H9 (cell line): ENCODE data around the gene CA5A. TPM values are rescaled to one million over a fixed set of nuclear protein-coding genes. Genes with fewer than 3 reads are reported as not detected.
"Not testable (repeated sequence)": the region's sequence is repeated elsewhere in the genome, so short reads cannot be mapped to it uniquely, and the experiment has no call there.

Source experiments
- DNase-seq: peaks from one replicate; pipeline ENCODE4 v3.0.0-alpha.2; 2017
- H2AFZ ChIP-seq: one replicate; pipeline ENCODE4 v1.6.1; 2013; ENCODE audit warnings: mild to moderate bottlenecking, low read length, control low read depth, moderate library complexity
- H2AK5ac ChIP-seq: 2 replicates; pipeline ENCODE4 v1.6.1; 2013; ENCODE audit warnings: low read length, control low read depth, mixed read lengths; ENCODE audit not compliant: insufficient read length
- H2BK120ac ChIP-seq: one replicate; pipeline ENCODE4 v1.6.1; 2013; ENCODE audit warnings: low read depth, mild to moderate bottlenecking, low read length, control low read depth, inconsistent platforms; ENCODE audit not compliant: poor library complexity, severe bottlenecking
- H2BK12ac ChIP-seq: 2 replicates; pipeline ENCODE4 v1.6.1; 2013; ENCODE audit warnings: low read length, control low read depth, mixed read lengths, low read depth; ENCODE audit not compliant: insufficient read length
- H2BK15ac ChIP-seq: 2 replicates; pipeline ENCODE4 v1.6.1; 2013; ENCODE audit warnings: low read depth, low read length, control low read depth
- H2BK20ac ChIP-seq: one replicate; pipeline ENCODE4 v1.6.1; 2013; ENCODE audit warnings: low read depth, mild to moderate bottlenecking, low read length, control low read depth, inconsistent platforms; ENCODE audit not compliant: poor library complexity, severe bottlenecking
- H2BK5ac ChIP-seq: 2 replicates; pipeline ENCODE4 v1.6.1; 2013; ENCODE audit warnings: low read length, control low read depth, mixed read lengths; ENCODE audit not compliant: insufficient read length
- H3K14ac ChIP-seq: 2 replicates; pipeline ENCODE4 v1.6.1; 2013; ENCODE audit warnings: low read length, control low read depth; ENCODE audit not compliant: insufficient read depth
- H3K18ac ChIP-seq: 2 replicates; pipeline ENCODE4 v1.6.1; 2013; ENCODE audit warnings: low read depth, mild to moderate bottlenecking, mixed read lengths, low read length, control low read depth; ENCODE audit not compliant: insufficient read length
- H3K23ac ChIP-seq: 2 replicates; pipeline ENCODE4 v1.6.1; 2013; ENCODE audit warnings: low read length, control low read depth, mixed read lengths, low read depth; ENCODE audit not compliant: insufficient read length
- H3K23me2 ChIP-seq: 2 replicates; pipeline ENCODE4 v1.6.1; 2013; ENCODE audit warnings: low read depth, mild to moderate bottlenecking, mixed read lengths, low read length, control low read depth; ENCODE audit not compliant: insufficient read length, poor library complexity, severe bottlenecking
- H3K27ac ChIP-seq: 2 replicates; pipeline ENCODE4 v1.5.1; 2013; ENCODE audit warnings: low read length, control low read depth, mixed read lengths, low read depth; ENCODE audit not compliant: insufficient read length
- H3K27me3 ChIP-seq: 2 replicates; pipeline ENCODE4 v1.6.1; 2013; ENCODE audit warnings: low read length, control low read depth, inconsistent platforms; ENCODE audit not compliant: insufficient read depth
- H3K4ac ChIP-seq: 2 replicates; pipeline ENCODE4 v1.6.1; 2013; ENCODE audit warnings: low read depth, mild to moderate bottlenecking, control low read depth, inconsistent platforms, low read length, moderate library complexity
- H3K4me1 ChIP-seq: 2 replicates; pipeline ENCODE4 v1.6.1; 2013; ENCODE audit warnings: low read length, control low read depth, inconsistent platforms; ENCODE audit not compliant: insufficient read depth
- H3K4me2 ChIP-seq: 2 replicates; pipeline ENCODE4 v1.6.1; 2013; ENCODE audit warnings: low read length, control low read depth, mixed read lengths; ENCODE audit not compliant: insufficient read length, insufficient read depth
- H3K56ac ChIP-seq: 2 replicates; pipeline ENCODE4 v1.6.1; 2013; ENCODE audit warnings: low read depth, mild to moderate bottlenecking, mixed read lengths, low read length, control low read depth; ENCODE audit not compliant: insufficient read length
- H3K79me1 ChIP-seq: 2 replicates; pipeline ENCODE4 v1.6.1; 2013; ENCODE audit warnings: low read depth, mild to moderate bottlenecking, moderate library complexity, low read length, control low read depth, inconsistent platforms; ENCODE audit not compliant: insufficient read depth, poor library complexity, severe bottlenecking
- H3K79me2 ChIP-seq: 2 replicates; pipeline ENCODE4 v1.6.1; 2013; ENCODE audit warnings: low read length, control low read depth, inconsistent platforms; ENCODE audit not compliant: insufficient read depth
- H3K9ac ChIP-seq: 2 replicates; pipeline ENCODE4 v1.6.1; 2013; ENCODE audit warnings: low read length, control low read depth, mixed read lengths; ENCODE audit not compliant: insufficient read length; ENCODE audit errors: extremely low read depth
- H3K9me3 ChIP-seq: one replicate; pipeline ENCODE4 v1.6.1; 2013; ENCODE audit warnings: low read depth, low read length, inconsistent platforms; ENCODE audit not compliant: control insufficient read depth
- H3T11ph ChIP-seq: one replicate; pipeline ENCODE4 v1.6.1; 2013; ENCODE audit warnings: mild to moderate bottlenecking, low read length, control low read depth, inconsistent platforms
- H4K20me1 ChIP-seq: one replicate; pipeline ENCODE4 v1.6.1; 2013; ENCODE audit not compliant: control insufficient read depth, insufficient read length, insufficient read depth
- H4K5ac ChIP-seq: 2 replicates; pipeline ENCODE4 v1.6.1; 2013; ENCODE audit warnings: low read depth, mild to moderate bottlenecking, mixed read lengths, low read length, control low read depth; ENCODE audit not compliant: insufficient read length
- H4K8ac ChIP-seq: replicated peaks from 2 replicates; pipeline ENCODE4 v1.6.1; 2013; ENCODE audit warnings: low read length, control low read depth, mixed read lengths, low read depth; ENCODE audit not compliant: insufficient read length
- H4K91ac ChIP-seq: 2 replicates; pipeline ENCODE4 v1.6.1; 2013; ENCODE audit warnings: low read depth, mild to moderate bottlenecking, moderate library complexity, mixed read lengths, low read length, control low read depth; ENCODE audit not compliant: insufficient read length
- H3K27ac Mint-ChIP-seq, 3 experiments: 2 replicates in 2 of 3; 3 replicates in 1 of 3; pipeline ENCODE4 v1.8.0; 2020 to 2021; ENCODE audit warnings: mixed read lengths in 3 of 3, mild to moderate bottlenecking in 1 of 3, moderate library complexity in 1 of 3
- H3K27me3 Mint-ChIP-seq: 2 replicates; pipeline ENCODE4 v1.8.0; 2021; ENCODE audit warnings: low read depth, mild to moderate bottlenecking, moderate library complexity, mixed read lengths
- H3K36me3 Mint-ChIP-seq, 3 experiments: 2 replicates in 2 of 3; 3 replicates in 1 of 3; pipeline ENCODE4 v1.8.0; 2020 to 2021; ENCODE audit warnings: low read depth in 3 of 3, mixed read lengths in 3 of 3; ENCODE audit not compliant: insufficient read depth in 1 of 3
- H3K4me1 Mint-ChIP-seq, 2 experiments: 2 replicates each; pipeline ENCODE4 v1.8.0; 2020; ENCODE audit warnings: mixed read lengths in 2 of 2
- H3K4me3 Mint-ChIP-seq, 2 experiments: 2 replicates in 1 of 2; 3 replicates in 1 of 2; pipeline ENCODE4 v1.8.0; 2020 to 2021; ENCODE audit warnings: mild to moderate bottlenecking in 2 of 2, mixed read lengths in 2 of 2, moderate library complexity in 1 of 2
- H3K9me3 Mint-ChIP-seq, 2 experiments: 2 replicates in 1 of 2; 3 replicates in 1 of 2; pipeline ENCODE4 v1.8.0; 2020; ENCODE audit warnings: mild to moderate bottlenecking in 2 of 2, mixed read lengths in 2 of 2, moderate library complexity in 1 of 2
- WGBS: extraction: QIAGEN DNeasy Blood & Tissue Kit; methylation state at CpG from one replicate; pipeline ENCODE4 v1.1.7; 2013; ENCODE audit warnings: missing lambda C conversion rate, low lambda C conversion rate, mixed read lengths; ENCODE audit not compliant: insufficient read length; ENCODE audit errors: extremely low coverage; 5-methylcytosine and 5-hydroxymethylcytosine counted together
- total RNA-seq: library from RNA; stranded (reverse); gene quantifications from 2 replicates; pipeline ENCODE4 v1.2.1, GENCODE V29; 2021

The CA5A gene
- total RNA-seq, 1 experiment from 2014 or later: not detected

DNA sequence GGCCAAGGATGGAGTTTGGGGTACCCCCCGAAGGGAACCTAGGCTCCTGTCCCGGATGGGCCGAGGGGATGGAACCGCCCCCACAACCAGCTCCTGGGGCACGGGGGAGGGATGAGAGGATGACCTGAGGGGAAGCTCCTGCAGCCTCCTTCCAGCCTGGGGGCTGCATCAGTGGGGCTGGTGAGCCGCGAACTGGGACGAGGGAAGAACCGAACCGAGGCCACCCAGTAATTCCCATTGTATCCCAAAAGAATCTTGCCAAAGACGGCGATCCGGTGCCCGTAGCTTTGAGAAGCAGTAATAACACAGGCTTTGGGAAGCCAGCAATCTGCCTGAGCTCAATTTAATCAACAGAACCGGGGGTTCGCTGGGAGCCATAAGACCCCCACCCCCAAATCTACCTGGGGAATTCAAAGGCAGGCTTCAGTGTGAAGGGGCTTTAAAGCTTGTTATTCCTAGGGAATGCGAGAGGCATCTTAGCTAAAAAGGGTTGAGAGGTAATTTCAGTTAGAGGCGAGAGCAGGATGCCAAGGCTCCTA is 66.4 kb downstream of the CA5A start:
- H3K4me1 ChIP-seq: peaks cover 13% of the 10 kb centered on the region; the same call in 1 of the 2 replicates

DNA sequence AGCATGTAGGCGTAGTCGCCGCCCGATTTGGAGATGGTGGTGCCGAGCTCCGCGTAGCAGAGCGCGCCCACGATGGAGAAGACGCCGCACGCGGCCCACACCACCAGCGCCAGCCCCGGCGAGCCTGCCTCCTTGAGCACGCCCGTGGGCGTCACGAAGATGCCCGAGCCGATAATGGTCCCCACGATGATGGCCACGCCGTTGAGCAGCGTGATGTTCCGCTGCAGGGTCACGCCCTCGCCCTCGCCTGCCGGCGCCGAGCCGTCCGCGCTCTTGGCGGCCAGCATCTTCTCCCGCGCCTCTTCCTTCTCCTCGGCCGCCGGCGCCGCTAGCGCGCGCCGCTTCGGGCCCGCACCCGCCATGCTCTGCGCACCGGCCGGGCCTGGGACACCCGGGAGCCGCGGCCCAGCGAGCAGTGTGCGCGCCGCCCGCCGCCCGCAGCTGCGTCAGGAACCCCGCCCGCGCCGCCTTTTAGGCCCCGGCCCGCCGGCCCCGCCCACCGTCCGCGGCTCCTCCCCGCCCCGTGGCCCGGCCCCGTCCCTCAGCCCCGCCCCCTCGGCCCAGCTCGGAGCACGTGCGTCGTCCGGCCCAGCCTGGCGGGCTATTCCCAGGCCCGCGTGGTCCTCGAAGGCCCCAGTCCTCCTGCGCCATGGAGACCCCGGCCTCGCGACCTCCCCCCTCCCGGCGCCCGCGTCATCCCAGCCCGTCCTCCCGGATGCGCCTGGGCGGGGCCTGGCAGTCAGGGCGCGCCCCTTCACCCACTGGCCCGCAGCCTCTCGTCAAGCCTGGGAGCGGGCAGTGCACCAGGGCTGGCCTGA is 67.1 kb downstream of the CA5A start, which contains the start of gene SLC7A5:
Gene SLC7A5 (minus strand): TSS at position 447 of the 818 bp plus-strand sequence. CDS start 85 bp downstream, at position 362.
- peaks cover 43% of the 10 kb centered on the region for H3K27me3 Mint-ChIP-seq
- H3K4me1 ChIP-seq: peaks cover 10% of the 10 kb centered on the region; the same call in 1 of the 2 replicates

More for the DNA sequence above, 66.4 kb downstream of the CA5A start:
- H3K79me1 ChIP-seq, H2AK5ac ChIP-seq, H3K23ac ChIP-seq, H4K91ac ChIP-seq, H3K18ac ChIP-seq, H3K27ac ChIP-seq, H4K5ac ChIP-seq, H2AFZ ChIP-seq, H3K4ac ChIP-seq, H4K20me1 ChIP-seq, H3K9me3 Mint-ChIP-seq, H2BK120ac ChIP-seq, H2BK20ac ChIP-seq, H2BK12ac ChIP-seq, DNase-seq, H2BK15ac ChIP-seq, H4K8ac ChIP-seq, H3K56ac ChIP-seq, H2BK5ac ChIP-seq, H3K4me2 ChIP-seq, H3K23me2 ChIP-seq, H3K9ac ChIP-seq, H3K79me2 ChIP-seq, H3T11ph ChIP-seq, H3K27me3 ChIP-seq, H3K9me3 ChIP-seq: not testable (repeated sequence)
- H3K27ac Mint-ChIP-seq: peak overlapping the region; percentile 89 to 92 (median 92); a peak in 6 of 7 replicates
- peaks cover 54 to 70% of the 10 kb centered on the region in 2 experiments for H3K4me1 Mint-ChIP-seq
- no CpG with 5 or more reads among the region's 18 CpGs for WGBS
- peaks cover 27 to 30% (median 29%) of the 10 kb centered on the region in 3 experiments for H3K36me3 Mint-ChIP-seq
- peak overlapping the region; percentile 40 to 67 for H3K4me3 Mint-ChIP-seq
- H3K27me3 Mint-ChIP-seq: peaks cover 40% of the 10 kb centered on the region
- H3K14ac ChIP-seq: peak overlapping the region; percentile 53; the same call in 1 of the 2 replicates

More for the DNA sequence above, 67.1 kb downstream of the CA5A start, which contains the start of gene SLC7A5:
- not testable (repeated sequence) for H2BK15ac ChIP-seq, H2BK20ac ChIP-seq, H3K4ac ChIP-seq, H3K23ac ChIP-seq, H2BK5ac ChIP-seq, H4K5ac ChIP-seq, H3K27me3 ChIP-seq, H3T11ph ChIP-seq, H2AK5ac ChIP-seq, H2BK120ac ChIP-seq, H2AFZ ChIP-seq, H3K9me3 Mint-ChIP-seq, H3K56ac ChIP-seq, H4K91ac ChIP-seq, H4K20me1 ChIP-seq, H3K18ac ChIP-seq, H4K8ac ChIP-seq, H3K9me3 ChIP-seq, H3K27ac ChIP-seq, H2BK12ac ChIP-seq, H3K79me1 ChIP-seq, H3K79me2 ChIP-seq, H3K23me2 ChIP-seq
- H3K36me3 Mint-ChIP-seq: peaks cover 32 to 37% (median 36%) of the 10 kb centered on the region in 3 experiments
- H3K4me1 Mint-ChIP-seq: peaks cover 54 to 70% of the 10 kb centered on the region in 2 experiments
- H3K14ac ChIP-seq: peak within 1 kb of the TSS; percentile 53
- H3K27ac Mint-ChIP-seq: peak within 1 kb of the TSS; percentile 89 to 92 (median 92); a peak in 6 of 7 replicates
- DNase-seq: peak; percentile 95
- WGBS: no CpG with 5 or more reads among the region's 109 CpGs
- peak within 1 kb of the TSS; percentile 20 for H3K9ac ChIP-seq
- H3K4me3 Mint-ChIP-seq: peak within 1 kb of the TSS; percentile 87 to 97
- peak within 1 kb of the TSS; percentile 90 for H3K4me2 ChIP-seq
